Colonic mucosa (tissue), 4 donors: ENCODE data around the gene RITA1. TPM values are rescaled to one million over a fixed set of nuclear protein-coding genes. Genes with fewer than 3 reads are reported as not detected.
A peak's percentile ranks its signal among the peaks of the same experiment; 100 is the strongest.
"Not testable (repeated sequence)": the region's sequence is repeated elsewhere in the genome, so short reads cannot be mapped to it uniquely, and the experiment has no call there.

Experiments
- DNase-seq: peaks from one replicate; pipeline ENCODE4 v3.0.0-alpha.2; 2020
- H3K27ac ChIP-seq: fragments of 200-600 bp; one replicate; pipeline ENCODE4 v1.8.0; 2021
- H3K27me3 ChIP-seq: fragments of 200-600 bp; one replicate; pipeline ENCODE4 v1.8.0; 2021
- H3K36me3 ChIP-seq: fragments of 200-600 bp; one replicate; pipeline ENCODE4 v1.8.0; 2021
- H3K4me1 ChIP-seq: fragments of 200-600 bp; one replicate; pipeline ENCODE4 v1.8.0; 2021; ENCODE audit warnings: mild to moderate bottlenecking
- H3K4me3 ChIP-seq: fragments of 200-600 bp; one replicate; pipeline ENCODE4 v1.8.0; 2021
- H3K9ac ChIP-seq, 2 donors: one replicate each; pipeline ENCODE4 v1.7.0; 2013; ENCODE audit warnings: control low read depth in 2 of 2, low read depth in 2 of 2, low read length in 2 of 2
- H3K9me3 ChIP-seq: fragments of 200-600 bp; one replicate; pipeline ENCODE4 v1.8.0; 2021
- intact Hi-C: fragments of 100-400 bp; cut with DNase I; formaldehyde crosslinking; loops from one replicate; pipeline ENCODE4 v1.14.1; 2022
- total RNA-seq, 2 donors: library from RNA; stranded (reverse); fragmentation: NEBNext Ultra II Directional in 1 of 2; extraction: Animal tissue kit (Norgen Biotek cat#: 25700) in 1 of 2; gene quantifications; one replicate each; pipeline ENCODE4 v1.2.1, GENCODE V29; 2021
- TF ChIP-seq, protein P1 (sequence below): fragments of 200-600 bp; IDR thresholded peaks from one replicate; pipeline ENCODE4 v1.8.0; 2022; ENCODE audit warnings: antibody characterized with exemption, mild to moderate bottlenecking
- donor health status: healthy.
- donor health status: DM: no; HTN: no; CAD: no.
- donor health status: DM: no; HTN: no; CAD: no.

Gene RITA1
- total RNA-seq, 2 donors from 2014 or later: 13.9 to 26.9 TPM

- Histone ChIP-seq H3K36me3 (no peaks in the 10 kb centered on the region), H3K27ac (no peak overlapping the region), H3K27me3 (no peaks in the 10 kb centered on the region), H3K9ac (no peak overlapping the region), H3K4me1 (no peaks in the 10 kb centered on the region), H3K4me3 (no peak overlapping the region), H3K9me3 (no peaks in the 10 kb centered on the region)
- TF ChIP-seq, protein P1, sequence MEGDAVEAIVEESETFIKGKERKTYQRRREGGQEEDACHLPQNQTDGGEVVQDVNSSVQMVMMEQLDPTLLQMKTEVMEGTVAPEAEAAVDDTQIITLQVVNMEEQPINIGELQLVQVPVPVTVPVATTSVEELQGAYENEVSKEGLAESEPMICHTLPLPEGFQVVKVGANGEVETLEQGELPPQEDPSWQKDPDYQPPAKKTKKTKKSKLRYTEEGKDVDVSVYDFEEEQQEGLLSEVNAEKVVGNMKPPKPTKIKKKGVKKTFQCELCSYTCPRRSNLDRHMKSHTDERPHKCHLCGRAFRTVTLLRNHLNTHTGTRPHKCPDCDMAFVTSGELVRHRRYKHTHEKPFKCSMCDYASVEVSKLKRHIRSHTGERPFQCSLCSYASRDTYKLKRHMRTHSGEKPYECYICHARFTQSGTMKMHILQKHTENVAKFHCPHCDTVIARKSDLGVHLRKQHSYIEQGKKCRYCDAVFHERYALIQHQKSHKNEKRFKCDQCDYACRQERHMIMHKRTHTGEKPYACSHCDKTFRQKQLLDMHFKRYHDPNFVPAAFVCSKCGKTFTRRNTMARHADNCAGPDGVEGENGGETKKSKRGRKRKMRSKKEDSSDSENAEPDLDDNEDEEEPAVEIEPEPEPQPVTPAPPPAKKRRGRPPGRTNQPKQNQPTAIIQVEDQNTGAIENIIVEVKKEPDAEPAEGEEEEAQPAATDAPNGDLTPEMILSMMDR: no peak
- no peak for DNase-seq
- intact Hi-C loops: no loop called here
Measured at GRCh38 chr12:113202300-113203075, 17.0 kb downstream of the RITA1 start.

GRCh38 chr12:113203852-113204760, 18.6 kb downstream of the RITA1 start:
- H3K27me3 ChIP-seq: no peaks in the 10 kb centered on the region
- H3K4me3 ChIP-seq: no peak overlapping the region
- H3K9ac ChIP-seq: no peak overlapping the region
- TF ChIP-seq, protein P1: no peak
- H3K36me3 ChIP-seq: no peaks in the 10 kb centered on the region
- no peak for DNase-seq
- H3K4me1 ChIP-seq: no peaks in the 10 kb centered on the region
- H3K27ac ChIP-seq: no peak overlapping the region
- H3K9me3 ChIP-seq: no peaks in the 10 kb centered on the region
- intact Hi-C loops: no loop called here

DNA sequence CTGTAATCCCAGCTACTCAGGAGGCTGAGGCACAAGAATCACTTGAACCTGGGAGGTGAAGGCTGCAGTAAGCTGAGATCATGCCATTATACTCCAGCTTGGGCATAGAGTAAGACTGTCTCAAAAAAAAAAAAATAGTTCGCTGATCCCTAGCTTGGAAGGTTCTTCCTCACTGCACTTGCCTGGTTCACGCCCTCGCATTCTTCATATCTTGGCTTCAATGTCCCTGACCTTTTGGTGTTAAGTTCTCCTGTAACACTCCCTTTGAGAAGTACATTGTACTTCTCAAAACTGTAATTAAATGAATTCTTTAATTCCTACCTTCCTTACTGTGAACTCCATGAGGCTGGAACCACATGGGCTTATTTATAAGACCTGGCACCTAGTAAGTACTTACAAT, 19.3 kb downstream of the RITA1 start:
- no peak overlapping the region for H3K4me3 ChIP-seq
- no peaks in the 10 kb centered on the region for H3K4me1 ChIP-seq
- no peak for DNase-seq
- TF ChIP-seq, protein P1: no peak
- H3K9me3 ChIP-seq: no peaks in the 10 kb centered on the region
- H3K36me3 ChIP-seq: no peaks in the 10 kb centered on the region
- no peaks in the 10 kb centered on the region for H3K27me3 ChIP-seq
- intact Hi-C loops: no loop called here
- no peak overlapping the region for H3K27ac ChIP-seq
- H3K9ac ChIP-seq: no peak overlapping the region

DNA sequence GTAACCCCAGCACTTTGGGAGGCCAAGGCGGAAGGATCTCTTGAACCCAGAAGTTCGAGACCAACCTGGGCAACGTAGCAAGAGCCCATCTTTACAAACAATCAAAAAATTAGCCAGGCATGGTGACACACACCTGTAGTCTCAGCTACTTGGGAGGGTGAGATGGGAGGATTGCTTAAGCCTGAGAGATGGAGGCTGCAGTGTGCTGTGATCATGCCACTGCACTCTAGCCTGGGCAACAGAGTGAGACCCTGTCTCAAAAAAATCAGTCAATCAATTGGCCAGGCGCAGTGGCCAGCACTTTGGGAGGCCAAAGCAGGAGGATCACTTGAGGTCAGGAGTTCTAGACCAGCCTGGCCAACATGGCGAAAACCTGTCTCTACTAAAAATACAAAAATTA, 21.3 kb downstream of the RITA1 start:
- H3K27ac ChIP-seq, H3K4me1 ChIP-seq, H3K9ac ChIP-seq, H3K27me3 ChIP-seq, H3K9me3 ChIP-seq, H3K36me3 ChIP-seq, H3K4me3 ChIP-seq, intact Hi-C loops, DNase-seq: not testable (repeated sequence)

- TF ChIP-seq, protein P1: no peak
- peak overlapping the region; percentile 47 for H3K27ac ChIP-seq
- no peak overlapping the region for H3K4me3 ChIP-seq
- no peak overlapping the region for H3K9ac ChIP-seq
- no peaks in the 10 kb centered on the region for H3K36me3 ChIP-seq
- DNase-seq: no peak
- intact Hi-C loops: no loop called here
- H3K4me1 ChIP-seq: no peaks in the 10 kb centered on the region
- no peaks in the 10 kb centered on the region for H3K9me3 ChIP-seq
- no peaks in the 10 kb centered on the region for H3K27me3 ChIP-seq
Measured at GRCh38 chr12:113207613-113208040, 22.1 kb downstream of the RITA1 start.
